GM18505 (cell line): Measurements from ENCODE around the gene PRSS50.
"Not testable (repeated sequence)": the region's sequence is repeated elsewhere in the genome, so short reads cannot be mapped to it uniquely, and the experiment has no call there.

ENCODE experiments used
- ATAC-seq: cut with Tn5 transposase; IDR thresholded peaks from one replicate; pipeline ENCODE4 v1.9.1; 2021; ENCODE audit not compliant: unreplicated experiment
- POLR2A ChIP-seq: IDR thresholded peaks from 4 replicates; pipeline ENCODE4 v1.6.1; 2011; ENCODE audit warnings: borderline replicate concordance; ENCODE audit not compliant: insufficient read depth, insufficient read length; ENCODE audit errors: extremely low read depth

The PRSS50 gene

GRCh38 chr3:46709157-46709654, 8.5 kb downstream of the PRSS50 start:
- ATAC-seq, result no peak
- TF ChIP-seq POLR2A, result no peak

- no peak for ATAC-seq
- TF ChIP-seq POLR2A, result no peak
Measured at GRCh38 chr3:46708401-46709156, 9.1 kb downstream of the PRSS50 start.

GRCh38 chr3:46707601-46708011, 10.1 kb downstream of the PRSS50 start:
- ATAC-seq, result no peak
- TF ChIP-seq POLR2A, result no peak

GRCh38 chr3:46706771-46707582, 10.7 kb downstream of the PRSS50 start:
- no peak for ATAC-seq
- no peak for TF ChIP-seq POLR2A

- no peak for TF ChIP-seq POLR2A
- ATAC-seq, result no peak
Measured at GRCh38 chr3:46705751-46706552, 11.7 kb downstream of the PRSS50 start.

- ATAC-seq, result no peak
- TF ChIP-seq POLR2A, result no peak
Measured at GRCh38 chr3:46705022-46705530, 12.6 kb downstream of the PRSS50 start.

GRCh38 chr3:46704346-46704745, 13.3 kb downstream of the PRSS50 start:
- ATAC-seq, result not testable (repeated sequence)

- TF ChIP-seq POLR2A, result no peak
- ATAC-seq, result no peak
Measured at GRCh38 chr3:46703013-46703520, 14.6 kb downstream of the PRSS50 start.

GRCh38 chr3:46702246-46703012, 15.2 kb downstream of the PRSS50 start:
- ATAC-seq, result no peak
- TF ChIP-seq POLR2A, result no peak

GRCh38 chr3:46701181-46701939, 16.3 kb downstream of the PRSS50 start, which contains the start of gene TMIE:
Gene TMIE (plus strand): TSS chr3:46701392. CDS start chr3:46701488, 96 bp downstream.
- no peak for ATAC-seq
- TF ChIP-seq POLR2A, result no peak

- TF ChIP-seq POLR2A, result no peak
- ATAC-seq, result no peak
Measured at GRCh38 chr3:46700772-46701171, 16.9 kb downstream of the PRSS50 start.
